Endothelial cell of umbilical vein (primary cell): ENCODE measurements around the gene VSX1. TPM values are rescaled to one million over a fixed set of nuclear protein-coding genes. Genes with fewer than 3 reads are reported as not detected.

Experiments used
- BruUV-seq: library from RNA; stranded (reverse); fragments of 400-500 nt; replicated peaks from 2 replicates; lab custom pipeline; 2021; lab: Mats Ljungman, UMichigan
- CTCF ChIA-PET: fragments of 300-600, 350-600 bp; sonication (Branson Sonifier 250); formaldehyde crosslinking; loops from one replicate; lab custom pipeline; 2021; ENCODE audit warnings: antibody characterized with exemption, inconsistent platforms; lab: Charles Lee
- POLR2A ChIA-PET: fragments of 300-600, 350-600 bp; sonication (Branson Sonifier 250); formaldehyde crosslinking; loops from one replicate; lab custom pipeline; 2021; ENCODE audit warnings: antibody characterized with exemption, inconsistent platforms; lab: Charles Lee
- DNase-seq: peaks from one replicate; pipeline ENCODE4 v3.0.0-alpha.2; 2011; ENCODE audit warnings: low read depth, low spot score
- FAIRE-seq: peaks from 2 replicates; lab custom pipeline; 2011; peaks lifted over from hg19 to GRCh38; lab: Jason Lieb, UNC
- H2AFZ ChIP-seq: 2 replicates; pipeline ENCODE4 v1.6.0; 2012; ENCODE audit warnings: low read depth, low read length, control low read depth, inconsistent platforms
- H3K27ac ChIP-seq: 2 replicates; pipeline ENCODE4 v1.5.1; 2011; ENCODE audit warnings: low read depth, mild to moderate bottlenecking, control low read depth, low read length, moderate library complexity; ENCODE audit not compliant: insufficient read depth
- H3K27me3 ChIP-seq, 2 experiments: 2 replicates each; pipeline versions ENCODE4 v1.6.0 to v1.6.1; 2011; ENCODE audit warnings: low read length in 2 of 2, mixed read lengths in 1 of 2; ENCODE audit not compliant: control insufficient read depth in 2 of 2, insufficient read depth in 2 of 2
- H3K36me3 ChIP-seq, 2 experiments: 2 replicates in 1 of 2; 3 replicates in 1 of 2; pipeline ENCODE4 v1.5.1; 2011; ENCODE audit warnings: low read length in 2 of 2, mild to moderate bottlenecking in 1 of 2, moderate library complexity in 1 of 2; ENCODE audit not compliant: control insufficient read depth in 2 of 2, insufficient read depth in 2 of 2; ENCODE audit errors: extremely low read depth in 1 of 2
- H3K4me1 ChIP-seq: 3 replicates; pipeline ENCODE4 v1.5.1; 2011; ENCODE audit warnings: mild to moderate bottlenecking, low read length; ENCODE audit not compliant: control insufficient read depth, insufficient read depth; ENCODE audit errors: extremely low read depth
- H3K4me2 ChIP-seq: 2 replicates; pipeline ENCODE4 v1.6.1; 2011; ENCODE audit warnings: low read length, control low read depth, mixed read lengths; ENCODE audit not compliant: insufficient read depth
- H3K4me3 ChIP-seq, 3 experiments: fragments of 200-600 bp in 1 of 3; sonication (generic), shearing (Covaris generic) in 1 of 3; replicated peaks in 1 of 3; 2 replicates each; pipeline ENCODE4 v1.5.1; 2011 to 2016; ENCODE audit warnings: control low read depth in 3 of 3, low read length in 3 of 3, mild to moderate bottlenecking in 2 of 3, inconsistent platforms in 1 of 3, low read depth in 1 of 3, moderate library complexity in 1 of 3; ENCODE audit not compliant: insufficient read depth in 1 of 3
- H3K79me2 ChIP-seq: 2 replicates; pipeline ENCODE4 v1.6.0; 2012; ENCODE audit warnings: low read length, inconsistent platforms; ENCODE audit not compliant: control insufficient read depth, insufficient read depth
- H3K9ac ChIP-seq: replicated peaks from 2 replicates; pipeline ENCODE3; 2011; ENCODE audit warnings: low read length, control low read depth; ENCODE audit not compliant: insufficient read depth; ENCODE audit errors: extremely low read depth
- H3K9me1 ChIP-seq: replicated peaks from 3 replicates; pipeline ENCODE4 v1.6.0; 2011; ENCODE audit warnings: mild to moderate bottlenecking, low read length; ENCODE audit not compliant: control insufficient read depth, insufficient read depth; ENCODE audit errors: extremely low read depth
- H3K9me3 ChIP-seq: replicated peaks from 2 replicates; pipeline ENCODE4 v1.5.1; 2012; ENCODE audit warnings: low read length, inconsistent platforms; ENCODE audit not compliant: control insufficient read depth, insufficient read depth
- H4K20me1 ChIP-seq: replicated peaks from 2 replicates; pipeline ENCODE3; 2011; ENCODE audit warnings: mild to moderate bottlenecking, low read length; ENCODE audit not compliant: control insufficient read depth, insufficient read depth; ENCODE audit errors: extremely low read depth
- EZH2 ChIP-seq: IDR thresholded peaks from 2 replicates; pipeline ENCODE4 v1.6.1; 2012; ENCODE audit warnings: borderline replicate concordance, low read depth, mild to moderate bottlenecking, moderate library complexity, low read length, inconsistent platforms; ENCODE audit not compliant: severe bottlenecking
- FOS ChIP-seq: IDR thresholded peaks from 2 replicates; pipeline ENCODE4 v1.6.1; 2011; ENCODE audit warnings: mild to moderate bottlenecking, low read length, moderate library complexity, borderline replicate concordance; ENCODE audit not compliant: insufficient read depth
- GATA2 ChIP-seq: IDR thresholded peaks from 2 replicates; pipeline ENCODE4 v1.7.0; 2011; ENCODE audit warnings: low read depth, mild to moderate bottlenecking, moderate library complexity, mixed read lengths, low read length; ENCODE audit not compliant: insufficient read length, insufficient read depth
- JUN ChIP-seq: IDR thresholded peaks from 2 replicates; pipeline ENCODE4 v1.6.1; 2011; ENCODE audit warnings: borderline replicate concordance, low read depth; ENCODE audit not compliant: insufficient read length, insufficient read depth
- MAX ChIP-seq: IDR thresholded peaks from 2 replicates; pipeline ENCODE4 v1.6.1; 2011; ENCODE audit not compliant: insufficient read depth, insufficient read length
- MYC ChIP-seq: IDR thresholded peaks from one replicate; pipeline ENCODE4 v1.6.1; 2011; ENCODE audit warnings: mild to moderate bottlenecking, low read depth, low read length
- POLR2A ChIP-seq: IDR thresholded peaks from 2 replicates; pipeline ENCODE4 v1.6.1; 2012; ENCODE audit warnings: low read depth, mild to moderate bottlenecking, control low read depth, low read length
- POLR2AphosphoS5 ChIP-seq: IDR thresholded peaks from 2 replicates; pipeline ENCODE4 v1.6.1; 2012; ENCODE audit warnings: low read depth, mild to moderate bottlenecking, control low read depth, low read length, moderate library complexity; ENCODE audit not compliant: insufficient read depth
- dilution Hi-C: fragments of 300-500 bp; cut with MboI; formaldehyde crosslinking; loops from one replicate; pipeline ENCODE4 v1.15.0; 2019; ENCODE audit warnings: low sequenced_read_pairs; ENCODE audit not compliant: extremely low pct_ligation_motif_present
- intact Hi-C: fragments of 100-400 bp; cut with micrococcal nuclease; formaldehyde crosslinking; loops from one replicate; pipeline ENCODE4 v1.10.0; 2022
- polyA plus RNA-seq, 4 experiments: library from polyadenylated mRNA; depleted of rRNA in 3 of 4; stranded (reverse) in 3 of 4; unstranded in 1 of 4; fragments of >200 nt; gene quantifications; 2 replicates each; pipeline versions ENCODE4 v1.2.1 to v1.2.3, GENCODE V29; 2011 to 2012; ENCODE audit warnings: missing spikeins in 1 of 4
- total RNA-seq: library from RNA; stranded (reverse); gene quantifications from 2 replicates; pipeline ENCODE4 v1.2.3, GENCODE V29; 2021
- TF ChIP-seq, protein P1 (sequence below), 2 donors: IDR thresholded peaks; 1 replicate in 1 of 2; 2 replicates in 1 of 2; pipeline ENCODE4 v1.5.1; 2011; ENCODE audit warnings: low read length in 2 of 2, mild to moderate bottlenecking in 2 of 2, moderate library complexity in 2 of 2, control low read depth in 1 of 2, inconsistent platforms in 1 of 2, low read depth in 1 of 2; ENCODE audit not compliant: insufficient read depth in 1 of 2; ENCODE audit errors: extremely low read depth in 1 of 2

Gene VSX1
- total and polyA plus RNA-seq, 2 donors (not counting 3 experiments of a cell fraction or from before 2014, with no cell fraction given), result not detected

- Histone ChIP-seq H3K27me3 (peaks cover 15 to 16% of the 10 kb centered on the region in 2 experiments), H3K36me3 (no peaks in the 10 kb centered on the region), H2AFZ (no peak overlapping the region), H3K27ac (no peak overlapping the region), H3K9me1 (no peaks in the 10 kb centered on the region), H4K20me1 (no peaks in the 10 kb centered on the region), H3K9ac (no peak overlapping the region), H3K4me3 (no peak overlapping the region), H3K4me2 (no peak overlapping the region), H3K4me1 (no peaks in the 10 kb centered on the region), H3K9me3 (no peaks in the 10 kb centered on the region), H3K79me2 (no peaks in the 10 kb centered on the region)
- FAIRE-seq, result no peak
- intact Hi-C loops, result no loop called here
- ChIA-PET CTCF (interaction anchor here (1.1 to 4.4 kb wide), 3 partner anchors 68 to 336 kb away, joined by 3 to 96 read pairs (median 7); partner anchors contain the start of genes APMAP and PYGB), POLR2A (interaction anchor here (0.6 kb wide), 1 partner anchor 274 kb away, joined by 4 read pairs; no protein-coding TSS in a partner anchor)
- TF ChIP-seq EZH2 (no peak), FOS (no peak), POLR2AphosphoS5 (no peak), GATA2 (no peak), JUN (no peak), POLR2A (no peak), MYC (no peak), MAX (no peak)
- TF ChIP-seq, protein P1, sequence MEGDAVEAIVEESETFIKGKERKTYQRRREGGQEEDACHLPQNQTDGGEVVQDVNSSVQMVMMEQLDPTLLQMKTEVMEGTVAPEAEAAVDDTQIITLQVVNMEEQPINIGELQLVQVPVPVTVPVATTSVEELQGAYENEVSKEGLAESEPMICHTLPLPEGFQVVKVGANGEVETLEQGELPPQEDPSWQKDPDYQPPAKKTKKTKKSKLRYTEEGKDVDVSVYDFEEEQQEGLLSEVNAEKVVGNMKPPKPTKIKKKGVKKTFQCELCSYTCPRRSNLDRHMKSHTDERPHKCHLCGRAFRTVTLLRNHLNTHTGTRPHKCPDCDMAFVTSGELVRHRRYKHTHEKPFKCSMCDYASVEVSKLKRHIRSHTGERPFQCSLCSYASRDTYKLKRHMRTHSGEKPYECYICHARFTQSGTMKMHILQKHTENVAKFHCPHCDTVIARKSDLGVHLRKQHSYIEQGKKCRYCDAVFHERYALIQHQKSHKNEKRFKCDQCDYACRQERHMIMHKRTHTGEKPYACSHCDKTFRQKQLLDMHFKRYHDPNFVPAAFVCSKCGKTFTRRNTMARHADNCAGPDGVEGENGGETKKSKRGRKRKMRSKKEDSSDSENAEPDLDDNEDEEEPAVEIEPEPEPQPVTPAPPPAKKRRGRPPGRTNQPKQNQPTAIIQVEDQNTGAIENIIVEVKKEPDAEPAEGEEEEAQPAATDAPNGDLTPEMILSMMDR (IDR thresholded peaks at IDR 0.05; ENCODE audit: extremely low read depth in 1 of 2, insufficient read depth in 1 of 2, low read depth in 1 of 2, low read length in 2 of 2), result no peak
- DNase-seq, result no peak
- no TSS peak for BruUV-seq
- dilution Hi-C loops, result no loop called here
Measured at GRCh38 chr20:25062841-25063240, 19.1 kb downstream of the VSX1 start.
